ENCODE data around the gene ENTPD8.
"Not testable (repeated sequence)": the region's sequence is repeated elsewhere in the genome, so short reads cannot be mapped to it uniquely, and the experiment has no call there.

Gene ENTPD8

GRCh38 chr9:137394866-137395665 is 46.1 kb downstream of the ENTPD8 start:
- no peak for DNase-seq (ENCODE audit: low spot score)

GRCh38 chr9:137393176-137394150 is 47.7 kb downstream of the ENTPD8 start:
- DNase-seq (ENCODE audit: low spot score): no peak

GRCh38 chr9:137392232-137393007 is 48.7 kb downstream of the ENTPD8 start:
- no peak for DNase-seq (ENCODE audit: low spot score)

GRCh38 chr9:137391411-137391754 is 49.8 kb downstream of the ENTPD8 start:
- no peak for DNase-seq (ENCODE audit: low spot score)

GRCh38 chr9:137390553-137391410 is 50.4 kb downstream of the ENTPD8 start:
- DNase-seq (ENCODE audit: low spot score): no peak

GRCh38 chr9:137389428-137389746 is 51.8 kb downstream of the ENTPD8 start:
- DNase-seq (ENCODE audit: low spot score): no peak

GRCh38 chr9:137388589-137389427 is 52.3 kb downstream of the ENTPD8 start:
- no peak for DNase-seq (ENCODE audit: low spot score)

GRCh38 chr9:137387891-137388560 is 53.1 kb downstream of the ENTPD8 start:
- DNase-seq (ENCODE audit: low spot score): no peak

- DNase-seq (ENCODE audit: low spot score): no peak
Observed at GRCh38 chr9:137387114-137387890, 53.9 kb downstream of the ENTPD8 start.

GRCh38 chr9:137386507-137387113 is 54.5 kb downstream of the ENTPD8 start:
- not testable (repeated sequence) for DNase-seq (ENCODE audit: low spot score)

GRCh38 chr9:137385061-137385655 is 56.0 kb downstream of the ENTPD8 start:
- DNase-seq (ENCODE audit: low spot score): no peak
